Esophagus mucosa (tissue), 1 donor: Measurements from ENCODE around the gene OBSCN. TPM values are rescaled to one million over a fixed set of nuclear protein-coding genes. Genes with fewer than 3 reads are reported as not detected.

Experiments used
- ATAC-seq: fragments of 200-7000 bp; cut with Tn5 transposase; one replicate; pipeline ENCODE4 v1.9.1; 2020
- total RNA-seq: library from RNA; stranded (reverse); gene quantifications from one replicate; pipeline ENCODE4 v1.2.4, GENCODE V29; 2023
- donor health status: DM: yes; HTN: yes; CAD: no.

The OBSCN gene
- total RNA-seq, 1 donor from 2014 or later: 9.8 TPM

DNA sequence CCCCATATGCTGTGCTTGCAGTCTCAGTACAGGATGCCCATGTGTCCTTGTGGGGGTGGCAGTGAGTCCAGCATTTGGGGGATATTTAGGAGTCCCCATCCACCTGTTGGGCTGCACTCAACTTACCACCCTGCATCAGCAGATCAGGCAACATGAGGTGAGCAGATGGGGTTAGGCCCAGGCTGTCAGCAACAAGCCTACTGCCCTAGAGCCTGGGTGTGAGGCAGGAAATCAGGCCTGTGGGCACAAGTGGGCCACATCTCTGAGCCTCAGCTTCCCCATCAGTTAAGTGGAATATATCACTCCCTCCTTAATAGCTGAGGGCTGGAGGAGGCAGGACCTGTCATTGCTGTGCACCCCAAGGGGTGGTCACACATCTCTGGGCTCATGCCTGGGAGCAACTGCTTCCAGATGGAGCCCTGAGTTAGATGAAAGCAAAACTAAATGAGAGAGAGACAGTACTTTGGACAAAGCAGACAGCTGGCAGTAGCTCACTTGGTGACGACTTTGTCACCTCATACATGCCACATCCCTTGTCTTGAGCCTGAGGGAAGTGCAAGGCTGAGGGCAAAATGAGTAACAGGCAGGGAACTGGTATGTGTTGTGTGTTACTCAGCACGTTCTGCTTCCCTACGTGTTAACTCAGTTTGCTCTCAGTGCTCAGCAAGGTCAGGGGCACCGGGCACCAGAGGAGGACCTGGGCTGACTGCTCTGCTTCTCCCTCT is 150.4 kb downstream of the OBSCN start:
- peak; percentile 58 for ATAC-seq

- no peak for ATAC-seq
These were observed 151.1 kb downstream of the OBSCN start for GRCh38 chr1:228358764-228359612.

GRCh38 chr1:228359613-228360532 is 152.0 kb downstream of the OBSCN start:
- no peak for ATAC-seq

- no peak for ATAC-seq
These were observed 152.9 kb downstream of the OBSCN start for GRCh38 chr1:228360533-228361313.

- no peak for ATAC-seq
These were observed 153.7 kb downstream of the OBSCN start for GRCh38 chr1:228361314-228362140.

DNA sequence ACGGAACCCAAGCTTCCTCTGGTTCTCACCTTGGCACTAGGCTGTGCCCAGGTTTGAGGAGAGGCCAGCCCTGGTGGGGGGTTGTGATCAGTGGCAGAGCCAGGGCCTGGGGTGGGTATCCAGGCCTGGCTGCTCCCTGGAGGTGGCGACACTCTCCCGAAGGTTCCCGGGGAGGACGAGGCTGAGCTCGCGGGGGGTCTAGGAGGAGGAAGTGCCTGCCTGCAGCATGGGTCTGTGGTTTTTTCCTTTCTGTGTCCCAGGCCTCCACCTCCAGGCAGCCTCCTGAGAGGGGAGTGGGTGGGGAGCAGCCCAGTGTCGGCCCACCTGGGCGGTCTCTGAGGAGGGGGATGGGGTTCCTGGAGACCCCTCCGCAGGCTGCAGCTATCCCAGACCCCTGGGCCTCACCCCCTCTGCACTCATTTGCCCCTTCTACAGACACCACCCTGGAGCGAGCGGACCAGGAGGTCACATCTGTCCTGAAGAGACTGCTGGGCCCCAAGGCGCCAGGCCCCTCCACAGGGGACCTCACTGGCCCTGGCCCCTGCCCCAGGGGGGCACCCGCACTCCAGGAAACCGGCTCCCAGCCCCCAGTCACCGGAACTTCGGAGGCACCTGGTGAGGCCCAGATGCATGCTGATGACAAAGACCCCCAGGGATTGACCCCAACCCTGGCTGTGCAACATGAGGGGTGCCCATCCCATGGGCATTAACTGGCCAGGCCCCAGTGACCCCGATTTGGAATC is 154.5 kb downstream of the OBSCN start:
- no peak for ATAC-seq

- no peak for ATAC-seq
These were observed 155.1 kb downstream of the OBSCN start for GRCh38 chr1:228362884-228363450.

- ATAC-seq: no peak
These were observed 155.8 kb downstream of the OBSCN start for GRCh38 chr1:228363686-228364067.

DNA sequence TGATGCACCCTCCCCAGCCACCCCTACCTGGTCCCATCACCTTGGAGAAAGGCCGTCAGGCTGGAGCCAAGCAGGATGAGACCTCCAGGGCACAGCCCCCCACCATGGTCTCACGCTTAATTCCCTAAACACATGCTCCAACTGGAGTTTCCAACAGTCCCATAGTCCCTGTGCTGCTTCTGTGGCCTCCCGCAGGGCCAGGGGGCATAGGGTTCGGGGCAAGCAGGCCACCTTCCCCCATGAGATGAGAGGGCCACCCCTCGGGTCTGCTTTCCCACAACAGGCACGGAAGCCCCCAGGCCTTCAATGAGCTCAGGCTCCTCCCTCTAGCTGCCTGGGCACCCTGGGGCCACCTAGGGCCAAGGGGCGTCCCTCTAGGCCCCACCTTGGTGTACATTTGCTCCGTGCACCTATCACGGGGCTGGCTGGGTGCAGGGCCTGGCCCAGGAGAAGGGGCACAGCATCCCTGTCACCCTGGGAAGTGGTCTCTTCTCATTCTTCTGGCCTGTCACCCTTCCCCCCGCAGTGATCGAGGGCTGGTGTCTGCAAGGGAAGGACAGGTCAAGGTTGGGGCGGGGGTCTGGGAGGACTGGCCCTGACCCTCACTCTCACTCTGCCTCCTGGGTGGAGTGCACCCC is 156.3 kb downstream of the OBSCN start:
- ATAC-seq: no peak

DNA sequence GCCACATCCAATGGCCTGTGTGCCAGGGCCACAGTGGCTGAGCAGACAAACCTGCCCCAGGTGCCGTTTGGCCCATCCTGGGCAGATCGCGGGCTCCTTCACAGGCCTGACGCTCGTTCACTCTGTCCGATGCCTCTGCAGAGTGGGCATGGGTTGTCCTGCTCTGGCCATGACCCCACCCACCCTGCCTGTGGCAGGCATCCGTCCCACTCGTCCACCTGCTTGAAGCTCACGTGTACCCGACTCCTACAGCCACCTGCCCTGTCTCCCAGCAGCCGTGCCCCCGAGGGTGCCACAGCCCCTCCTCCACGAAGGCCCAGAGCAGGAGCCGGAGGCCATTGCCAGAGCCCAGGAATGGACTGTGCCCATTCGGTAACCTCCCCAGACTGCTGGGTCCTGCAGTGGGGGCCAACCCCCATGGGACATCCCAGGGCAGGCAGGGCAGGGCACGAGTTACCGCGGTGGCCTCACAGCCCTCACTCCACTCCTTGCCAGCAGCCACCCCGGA is 156.9 kb downstream of the OBSCN start:
- ATAC-seq: no peak

- ATAC-seq: no peak
These were observed 157.6 kb downstream of the OBSCN start for GRCh38 chr1:228365271-228366061.

DNA sequence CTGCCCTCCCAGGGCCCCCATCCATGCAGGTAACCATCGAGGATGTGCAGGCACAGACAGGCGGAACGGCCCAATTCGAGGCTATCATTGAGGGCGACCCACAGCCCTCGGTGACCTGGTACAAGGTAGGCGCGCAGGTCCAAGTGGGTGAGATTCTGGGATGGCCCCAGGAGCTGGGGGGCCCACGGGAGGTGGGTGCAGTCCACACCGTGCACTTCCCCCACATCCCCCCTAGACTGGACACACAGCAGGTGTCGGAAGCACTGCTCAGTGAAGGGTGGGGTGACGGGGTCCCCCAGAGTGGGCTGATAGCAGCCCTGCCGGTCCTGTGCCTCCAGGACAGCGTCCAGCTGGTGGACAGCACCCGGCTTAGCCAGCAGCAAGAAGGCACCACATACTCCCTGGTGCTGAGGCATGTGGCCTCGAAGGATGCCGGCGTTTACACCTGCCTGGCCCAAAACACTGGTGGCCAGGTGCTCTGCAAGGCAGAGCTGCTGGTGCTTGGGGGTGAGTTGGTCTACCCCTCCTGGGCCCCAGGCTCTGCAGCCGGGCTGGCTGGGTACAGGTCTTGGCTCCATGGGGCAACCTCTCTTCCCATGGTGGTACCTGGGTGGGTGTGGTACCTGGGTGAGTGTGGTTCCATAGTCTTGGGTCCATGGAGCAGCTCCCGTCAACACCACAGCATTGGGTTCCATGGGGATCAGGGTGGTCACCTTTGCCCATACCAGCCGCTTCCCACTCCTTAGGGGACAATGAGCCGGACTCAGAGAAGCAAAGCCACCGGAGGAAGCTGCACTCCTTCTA is 158.4 kb downstream of the OBSCN start:
- ATAC-seq: no peak

DNA sequence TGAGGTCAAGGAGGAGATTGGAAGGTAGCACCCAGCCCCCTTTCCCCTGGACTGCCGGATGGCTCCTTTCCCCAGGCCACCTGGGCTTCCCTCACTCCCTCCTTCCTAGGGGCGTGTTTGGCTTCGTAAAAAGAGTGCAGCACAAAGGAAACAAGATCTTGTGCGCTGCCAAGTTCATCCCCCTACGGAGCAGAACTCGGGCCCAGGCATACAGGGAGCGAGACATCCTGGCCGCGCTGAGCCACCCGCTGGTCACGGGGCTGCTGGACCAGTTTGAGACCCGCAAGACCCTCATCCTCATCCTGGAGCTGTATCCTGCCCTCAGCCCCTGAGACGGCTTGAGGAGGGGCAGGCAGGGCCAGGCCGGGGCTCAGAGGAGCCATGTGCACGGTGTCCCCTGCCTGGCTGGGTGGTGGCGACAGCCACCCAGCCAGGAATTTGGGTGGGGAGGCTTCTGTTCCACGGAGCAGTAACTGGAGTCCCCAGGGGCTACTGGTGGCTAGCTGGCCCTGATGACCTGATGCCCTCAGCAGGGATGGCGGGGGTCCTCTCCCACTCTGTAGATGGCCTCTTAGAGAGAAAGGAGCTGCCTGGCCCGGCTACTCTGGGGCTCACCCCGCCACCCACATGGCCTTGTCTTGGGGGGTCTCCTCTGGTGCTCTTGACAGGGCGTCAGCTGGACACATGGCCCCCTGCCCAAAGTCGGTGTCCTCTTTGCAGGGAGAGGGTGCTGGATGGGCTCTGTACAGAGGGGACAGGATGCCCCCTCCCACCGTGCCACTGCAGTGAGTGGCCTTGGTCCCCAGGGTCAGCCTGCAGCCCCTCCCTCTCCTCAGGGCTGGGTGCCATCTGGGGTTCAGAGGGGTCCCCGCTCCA is 159.3 kb downstream of the OBSCN start:
- ATAC-seq: no peak

- ATAC-seq: peak; percentile 9
These were observed 160.3 kb downstream of the OBSCN start for GRCh38 chr1:228367798-228368791.
